Neutrophil (primary cell): Measurements from ENCODE around the gene SIRPG.
"Not testable (repeated sequence)": the region's sequence is repeated elsewhere in the genome, so short reads cannot be mapped to it uniquely, and the experiment has no call there.

Source experiments
- H3K27ac ChIP-seq: fragments of 200-600 bp; sonication (generic); 2 replicates; pipeline ENCODE4 v1.5.1; 2016; ENCODE audit warnings: mild to moderate bottlenecking, moderate library complexity
- H3K27me3 ChIP-seq: fragments of 200-600 bp; sonication (generic); 2 replicates; pipeline ENCODE4 v1.6.0; 2016; ENCODE audit warnings: mild to moderate bottlenecking
- H3K36me3 ChIP-seq: fragments of 200-600 bp; sonication (generic); 2 replicates; pipeline ENCODE4 v1.5.1; 2017
- H3K4me1 ChIP-seq, 2 experiments: fragments of 200-600 bp in 1 of 2; sonication (generic) in 1 of 2; 1 replicate in 1 of 2; 2 replicates in 1 of 2; pipeline versions ENCODE4 v1.5.1 to v1.6.1; 2013 to 2016; ENCODE audit warnings: low read depth in 1 of 2, low read length in 1 of 2, mild to moderate bottlenecking in 1 of 2, moderate library complexity in 1 of 2; ENCODE audit not compliant: control insufficient read depth in 1 of 2, insufficient read depth in 1 of 2
- H3K4me3 ChIP-seq, 2 experiments: fragments of 200-600 bp in 1 of 2; sonication (generic) in 1 of 2; 1 replicate in 1 of 2; 2 replicates in 1 of 2; pipeline ENCODE4 v1.5.1; 2013 to 2016; ENCODE audit warnings: low read depth in 1 of 2, low read length in 1 of 2, mild to moderate bottlenecking in 1 of 2, moderate library complexity in 1 of 2
- H3K9me3 ChIP-seq: fragments of 200-600 bp; sonication (generic); 2 replicates; pipeline ENCODE4 v1.5.1; 2016
- TF ChIP-seq, protein P1 (sequence below): fragments of 200-600 bp; sonication (generic); IDR thresholded peaks from 2 replicates; pipeline ENCODE4 v1.5.1; 2016; ENCODE audit warnings: antibody characterized with exemption

The SIRPG gene

DNA sequence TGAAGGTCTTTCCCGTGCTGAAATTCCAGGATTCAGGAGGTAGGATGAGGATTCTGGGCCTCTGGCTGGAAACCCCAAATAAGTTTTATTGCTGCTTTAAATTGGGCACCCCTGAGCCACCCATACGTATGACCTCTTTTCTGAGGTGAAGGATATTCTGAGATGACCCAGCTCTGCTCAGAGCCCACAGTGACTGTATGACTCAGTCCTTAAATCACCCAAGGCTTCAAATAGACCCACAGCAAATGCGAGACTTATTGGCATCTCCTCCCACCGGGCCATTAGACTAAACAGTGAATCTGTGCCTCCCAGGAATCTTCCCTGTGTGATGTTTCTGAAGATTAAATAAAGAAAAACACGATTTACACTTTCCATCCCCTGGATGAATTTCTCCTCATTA, 9.5 kb downstream of the SIRPG start:
- Histone ChIP-seq H3K9me3 (no peaks in the 10 kb centered on the region), H3K36me3 (no peaks in the 10 kb centered on the region), H3K27me3 (no peaks in the 10 kb centered on the region), H3K4me3 (no peak overlapping the region), H3K27ac (no peak overlapping the region), H3K4me1 (peaks cover 0 to 4% of the 10 kb centered on the region in 2 experiments)
- TF ChIP-seq, protein P1, sequence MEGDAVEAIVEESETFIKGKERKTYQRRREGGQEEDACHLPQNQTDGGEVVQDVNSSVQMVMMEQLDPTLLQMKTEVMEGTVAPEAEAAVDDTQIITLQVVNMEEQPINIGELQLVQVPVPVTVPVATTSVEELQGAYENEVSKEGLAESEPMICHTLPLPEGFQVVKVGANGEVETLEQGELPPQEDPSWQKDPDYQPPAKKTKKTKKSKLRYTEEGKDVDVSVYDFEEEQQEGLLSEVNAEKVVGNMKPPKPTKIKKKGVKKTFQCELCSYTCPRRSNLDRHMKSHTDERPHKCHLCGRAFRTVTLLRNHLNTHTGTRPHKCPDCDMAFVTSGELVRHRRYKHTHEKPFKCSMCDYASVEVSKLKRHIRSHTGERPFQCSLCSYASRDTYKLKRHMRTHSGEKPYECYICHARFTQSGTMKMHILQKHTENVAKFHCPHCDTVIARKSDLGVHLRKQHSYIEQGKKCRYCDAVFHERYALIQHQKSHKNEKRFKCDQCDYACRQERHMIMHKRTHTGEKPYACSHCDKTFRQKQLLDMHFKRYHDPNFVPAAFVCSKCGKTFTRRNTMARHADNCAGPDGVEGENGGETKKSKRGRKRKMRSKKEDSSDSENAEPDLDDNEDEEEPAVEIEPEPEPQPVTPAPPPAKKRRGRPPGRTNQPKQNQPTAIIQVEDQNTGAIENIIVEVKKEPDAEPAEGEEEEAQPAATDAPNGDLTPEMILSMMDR, result no peak

DNA sequence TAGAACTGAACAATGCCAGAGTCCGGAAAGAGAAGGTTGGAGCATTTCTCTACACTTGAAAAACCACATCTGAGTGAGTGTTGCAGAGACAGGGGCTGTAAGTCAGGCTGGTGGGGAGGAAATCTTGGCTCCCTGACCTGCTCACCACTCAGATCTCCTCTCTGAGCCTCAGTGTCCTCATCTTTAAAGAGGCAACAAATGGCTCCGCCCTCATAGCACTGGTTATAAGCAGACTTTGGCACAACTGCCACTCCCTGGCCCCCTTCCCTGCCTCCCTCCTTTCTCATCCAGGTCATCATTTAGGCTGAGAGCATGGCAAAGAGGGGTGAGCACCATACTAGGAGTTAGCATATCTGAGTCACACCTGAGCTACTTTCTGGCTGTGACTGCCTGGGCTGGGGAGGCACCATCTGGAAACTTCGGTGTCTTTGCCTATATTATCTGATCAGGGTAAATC, 10.6 kb downstream of the SIRPG start:
- H3K9me3 ChIP-seq, result no peaks in the 10 kb centered on the region
- TF ChIP-seq, protein P1, result no peak
- H3K27me3 ChIP-seq, result no peaks in the 10 kb centered on the region
- no peak overlapping the region for H3K27ac ChIP-seq
- peaks cover 0 to 4% of the 10 kb centered on the region in 2 experiments for H3K4me1 ChIP-seq
- no peaks in the 10 kb centered on the region for H3K36me3 ChIP-seq
- no peak overlapping the region for H3K4me3 ChIP-seq

DNA sequence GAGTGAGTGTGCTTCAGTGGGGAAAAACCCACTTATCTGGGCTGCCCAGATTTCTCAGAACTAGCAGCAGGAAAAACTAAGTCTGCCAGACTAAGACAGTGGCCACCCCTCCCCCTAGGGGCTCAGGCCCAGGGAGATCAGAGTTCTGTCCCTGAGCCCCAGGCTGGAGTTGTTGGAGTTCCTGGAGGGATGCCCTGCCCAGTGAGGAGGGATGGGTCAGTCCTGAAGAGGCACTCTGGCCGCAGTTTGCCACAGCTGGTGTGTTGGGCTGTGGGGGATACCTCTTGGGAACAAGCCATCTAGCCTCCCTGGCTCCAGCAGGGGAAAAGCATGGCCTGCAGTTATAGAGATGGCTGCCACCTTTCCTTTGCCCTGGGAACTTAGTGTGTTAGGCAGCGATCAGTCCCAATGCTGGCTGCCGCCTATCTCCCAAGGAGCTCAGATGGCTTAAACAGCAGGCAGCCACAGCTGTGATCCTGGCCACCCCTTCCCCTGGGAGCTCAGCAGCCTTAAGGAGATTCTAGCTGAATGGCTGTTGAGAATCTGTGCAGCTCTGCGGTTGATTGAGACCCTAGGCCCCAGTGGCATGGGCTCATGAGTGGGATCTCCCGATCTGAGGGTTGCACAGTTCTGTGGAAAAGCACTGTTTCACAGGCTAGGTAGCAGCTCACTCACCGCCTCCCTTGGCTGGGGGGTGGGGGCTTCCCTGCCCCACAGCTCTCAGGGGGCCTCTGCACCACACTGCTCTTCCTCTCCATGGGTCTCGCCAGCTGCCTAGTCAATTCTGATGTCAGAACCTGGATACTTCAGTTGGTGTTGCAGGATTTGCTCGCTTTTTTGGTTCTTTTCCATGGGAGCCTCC, 13.2 kb downstream of the SIRPG start:
- Histone ChIP-seq H3K27me3 (no peaks in the 10 kb centered on the region), H3K9me3 (no peaks in the 10 kb centered on the region), H3K27ac (no peak overlapping the region), H3K4me3 (no peak overlapping the region), H3K4me1 (no peaks in the 10 kb centered on the region), H3K36me3 (no peaks in the 10 kb centered on the region)
- TF ChIP-seq, protein P1, result no peak

DNA sequence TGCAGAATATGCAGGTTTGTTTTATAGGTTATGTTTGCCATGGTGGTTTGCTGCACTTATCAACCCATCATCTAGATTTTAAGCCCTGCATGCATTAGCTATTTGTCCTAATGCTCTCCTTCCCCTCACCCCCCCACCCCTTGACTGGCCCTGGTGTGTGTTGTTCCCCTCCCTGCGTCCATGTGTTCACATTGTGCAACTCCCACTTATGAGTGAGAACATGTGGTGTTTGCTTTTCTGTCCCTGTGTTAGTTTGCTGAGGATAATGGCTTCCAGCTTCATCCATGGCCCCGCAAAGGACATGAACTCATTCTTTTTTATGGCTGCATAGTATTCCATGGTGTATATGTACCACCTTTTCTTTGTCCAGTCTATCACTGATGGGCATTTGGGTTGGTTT, 18.9 kb downstream of the SIRPG start:
- not testable (repeated sequence) for H3K4me1 ChIP-seq, H3K27me3 ChIP-seq, H3K36me3 ChIP-seq, H3K27ac ChIP-seq, H3K9me3 ChIP-seq, H3K4me3 ChIP-seq

DNA sequence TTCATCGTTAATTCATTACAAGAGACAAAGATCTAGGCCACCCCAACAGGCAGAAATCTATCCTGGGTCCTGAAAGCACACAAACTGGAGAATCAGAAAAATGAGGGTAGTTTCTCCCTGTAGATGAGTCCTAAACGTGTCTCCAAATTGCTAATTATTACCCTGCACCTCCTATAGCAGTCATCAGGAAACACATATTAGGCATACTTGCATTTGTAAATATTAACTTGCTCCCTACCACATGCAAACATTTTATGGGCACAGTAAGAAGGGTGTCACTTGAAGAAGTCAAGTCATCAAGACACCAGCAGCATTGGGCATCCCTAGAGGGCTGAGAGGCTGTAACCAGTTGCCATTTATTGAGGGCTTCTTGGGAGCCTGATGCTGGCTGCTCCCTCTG, 19.8 kb downstream of the SIRPG start:
- Histone ChIP-seq H3K4me3 (no peak overlapping the region), H3K27me3 (no peaks in the 10 kb centered on the region), H3K27ac (no peak overlapping the region), H3K9me3 (no peaks in the 10 kb centered on the region), H3K4me1 (no peaks in the 10 kb centered on the region), H3K36me3 (no peaks in the 10 kb centered on the region)
- TF ChIP-seq, protein P1, result no peak

DNA sequence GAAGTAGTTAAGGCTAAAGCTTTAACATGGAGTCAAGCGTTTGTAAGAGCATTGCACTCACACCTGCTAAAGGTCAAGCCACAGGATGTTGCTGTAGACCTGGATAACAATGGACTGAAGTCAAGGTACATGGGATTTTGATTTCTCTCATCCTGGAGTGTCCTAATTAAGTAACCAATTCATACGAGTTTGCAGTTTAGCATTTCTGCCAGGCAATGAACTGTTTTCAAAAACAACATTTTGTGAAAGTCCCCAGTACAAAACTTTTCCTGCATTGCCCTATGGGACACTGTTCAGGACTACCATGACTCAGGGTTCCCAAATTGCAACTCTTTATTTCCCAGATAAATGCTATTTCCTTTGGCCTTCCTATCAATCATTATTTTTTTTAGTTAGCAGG, 20.4 kb downstream of the SIRPG start:
- Histone ChIP-seq H3K27ac (no peak overlapping the region), H3K27me3 (no peaks in the 10 kb centered on the region), H3K4me1 (peaks cover 0 to 3% of the 10 kb centered on the region in 2 experiments), H3K36me3 (no peaks in the 10 kb centered on the region), H3K4me3 (no peak overlapping the region), H3K9me3 (no peaks in the 10 kb centered on the region)
- TF ChIP-seq, protein P1, result no peak
